Hepatocyte (in vitro differentiated cells): Measurements from ENCODE around the gene RPTN.

Source experiments
- CTCF ChIP-seq: fragments of 200-600 bp; sonication (generic); IDR thresholded peaks from 2 replicates; pipeline ENCODE4 v1.5.1; 2016; ENCODE audit warnings: antibody characterized with exemption, mild to moderate bottlenecking; ENCODE audit not compliant: poor library complexity
- EZH2 ChIP-seq: fragments of 200-600 bp; sonication (generic); IDR thresholded peaks from 2 replicates; pipeline ENCODE4 v1.6.1; 2016; ENCODE audit warnings: antibody characterized with exemption, mild to moderate bottlenecking, borderline replicate concordance
- EZH2phosphoT487 ChIP-seq: fragments of 200-600 bp; sonication (generic); IDR thresholded peaks from one replicate; pipeline ENCODE4 v1.6.1; 2018; ENCODE audit warnings: antibody characterized with exemption, mild to moderate bottlenecking, low read depth, moderate library complexity; ENCODE audit not compliant: unreplicated experiment, severe bottlenecking

GRCh38 chr1:152165286-152166077 is 6.5 kb upstream of the RPTN start:
- TF ChIP-seq CTCF (no peak), EZH2phosphoT487 (no peak), EZH2 (no peak)
